Right renal pelvis (tissue), 4 donors: ENCODE data around the gene PSME3IP1. TPM values are rescaled to one million over a fixed set of nuclear protein-coding genes. Genes with fewer than 3 reads are reported as not detected.
A peak's percentile ranks its signal among the peaks of the same experiment; 100 is the strongest.

Experiments used
- DNase-seq, 4 donors: peaks; one replicate each; pipeline ENCODE4 v3.0.0-alpha.2; 2013; ENCODE audit warnings: low read depth in 4 of 4, low spot score in 3 of 4, missing footprints in 1 of 4
- polyA plus RNA-seq, 4 donors: library from polyadenylated mRNA; unstranded; fragments of 120-200 nt; gene quantifications; one replicate each; pipeline ENCODE4 v1.2.1, GENCODE V29; 2013; ENCODE audit not compliant: insufficient read length in 4 of 4

The PSME3IP1 gene, protein sequence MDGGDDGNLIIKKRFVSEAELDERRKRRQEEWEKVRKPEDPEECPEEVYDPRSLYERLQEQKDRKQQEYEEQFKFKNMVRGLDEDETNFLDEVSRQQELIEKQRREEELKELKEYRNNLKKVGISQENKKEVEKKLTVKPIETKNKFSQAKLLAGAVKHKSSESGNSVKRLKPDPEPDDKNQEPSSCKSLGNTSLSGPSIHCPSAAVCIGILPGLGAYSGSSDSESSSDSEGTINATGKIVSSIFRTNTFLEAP
- 100 to 1,000 TPM in 3 of 4 donors, 10 to 100 TPM in 1; 90.5 to 123 (median 115) TPM for polyA plus RNA-seq

DNA sequence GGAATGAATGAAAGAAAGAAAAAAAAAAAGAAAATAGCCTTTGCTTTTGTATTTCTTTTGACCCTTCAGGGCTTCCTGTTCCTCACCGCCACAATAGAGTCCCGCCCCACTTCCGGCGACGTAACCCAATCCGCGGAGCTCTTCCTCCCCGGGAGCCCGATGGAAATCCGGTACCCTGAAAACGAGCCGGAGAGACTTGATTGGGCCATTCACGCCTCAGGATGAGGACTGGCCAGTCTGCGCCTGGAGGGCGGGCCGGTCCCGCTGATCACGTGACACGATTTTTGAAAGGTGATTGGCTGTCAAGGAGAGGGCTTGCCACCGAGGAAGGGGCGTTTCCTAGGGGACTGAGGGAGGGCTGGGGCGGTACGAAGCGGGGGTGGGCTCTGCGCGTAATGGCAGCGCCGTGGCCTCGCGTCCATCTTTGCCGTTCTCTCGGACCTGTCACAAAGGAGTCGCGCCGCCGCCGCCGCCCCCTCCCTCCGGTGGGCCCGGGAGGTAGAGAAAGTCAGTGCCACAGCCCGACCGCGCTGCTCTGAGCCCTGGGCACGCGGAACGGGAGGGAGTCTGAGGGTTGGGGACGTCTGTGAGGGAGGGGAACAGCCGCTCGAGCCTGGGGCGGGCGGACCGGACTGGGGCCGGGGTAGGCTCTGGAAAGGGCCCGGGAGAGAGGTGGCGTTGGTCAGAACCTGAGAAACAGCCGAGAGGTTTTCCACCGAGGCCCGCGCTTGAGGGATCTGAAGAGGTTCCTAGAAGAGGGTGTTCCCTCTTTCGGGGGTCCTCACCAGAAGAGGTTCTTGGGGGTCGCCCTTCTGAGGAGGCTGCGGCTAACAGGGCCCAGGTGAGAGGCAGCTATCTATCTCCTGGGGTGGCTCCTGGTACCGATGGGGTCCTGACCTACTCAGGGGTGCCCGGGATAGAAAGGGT lies at the start of gene PSME3IP1, which contains the start of gene RSPRY1:
PSME3IP1 (minus strand) TSS at position 95 of the 927 bp plus-strand sequence. CDS start 12,185 bp downstream, outside the sequence.
RSPRY1 (plus strand) TSS at position 385 of the 927 bp plus-strand sequence. CDS start 18,330 bp downstream, outside the sequence.
- peak; percentile 99 to 100 (median 100) for DNase-seq

DNA sequence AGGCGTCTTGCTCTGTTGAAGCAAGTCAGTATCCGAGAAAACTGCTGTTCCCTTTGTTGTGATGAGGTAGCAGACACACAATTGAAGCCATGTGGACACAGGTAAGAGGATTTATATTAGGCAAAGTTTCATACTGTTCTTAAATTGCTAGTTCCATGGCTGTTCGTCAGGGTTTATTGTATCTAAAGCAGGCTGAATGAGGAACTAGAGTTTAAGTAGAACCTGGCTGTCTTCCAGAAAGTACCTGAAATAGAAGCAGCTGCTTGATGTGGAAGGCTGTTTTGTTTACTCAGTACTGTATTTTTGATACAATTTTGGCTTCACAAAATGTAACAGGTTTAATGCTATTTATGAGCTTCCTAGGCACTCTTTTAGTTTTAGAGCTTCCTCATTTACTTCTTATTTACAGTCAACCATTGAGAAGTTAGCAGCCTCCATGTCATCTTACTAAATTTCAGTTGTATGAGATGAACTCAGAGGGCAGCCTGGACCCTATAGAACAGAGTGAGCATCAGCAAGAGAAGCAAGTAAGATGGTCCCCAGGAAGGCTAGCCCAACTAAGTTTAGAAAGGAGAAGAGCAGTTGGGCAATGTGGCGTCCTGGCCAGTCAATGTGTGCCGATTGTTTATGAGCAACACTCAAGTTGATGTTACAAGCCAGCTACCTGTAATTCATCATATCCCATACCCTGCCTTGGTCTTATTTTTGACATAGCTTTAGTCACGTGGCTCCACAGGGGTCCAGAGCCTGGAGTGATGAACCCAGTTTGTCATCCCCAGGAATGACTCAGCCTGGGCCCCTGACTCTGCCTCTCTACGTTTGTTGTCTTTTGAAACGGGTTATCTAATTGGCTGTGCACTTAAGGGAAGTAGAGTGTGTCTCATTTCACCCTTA lies 49.5 kb upstream of the PSME3IP1 start:
- DNase-seq: no peak

DNA sequence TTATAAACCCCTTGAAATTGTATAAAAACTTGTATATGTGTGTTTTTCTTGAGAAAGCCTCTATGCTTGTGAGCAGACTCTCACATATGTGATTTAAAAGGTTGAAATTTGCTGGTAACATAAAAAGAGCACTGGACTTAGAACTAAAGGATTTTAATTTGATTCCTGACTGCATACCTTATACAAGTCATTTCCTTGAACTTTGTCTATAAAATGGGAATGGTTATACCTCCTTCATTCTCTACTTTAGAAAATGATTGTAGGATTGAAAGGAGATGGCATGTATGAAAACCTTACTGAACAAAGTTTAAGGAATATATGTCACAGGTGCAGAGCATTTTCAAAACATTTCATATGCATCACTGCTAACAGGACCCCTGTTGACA lies 48.9 kb upstream of the PSME3IP1 start:
- DNase-seq: no peak

DNA sequence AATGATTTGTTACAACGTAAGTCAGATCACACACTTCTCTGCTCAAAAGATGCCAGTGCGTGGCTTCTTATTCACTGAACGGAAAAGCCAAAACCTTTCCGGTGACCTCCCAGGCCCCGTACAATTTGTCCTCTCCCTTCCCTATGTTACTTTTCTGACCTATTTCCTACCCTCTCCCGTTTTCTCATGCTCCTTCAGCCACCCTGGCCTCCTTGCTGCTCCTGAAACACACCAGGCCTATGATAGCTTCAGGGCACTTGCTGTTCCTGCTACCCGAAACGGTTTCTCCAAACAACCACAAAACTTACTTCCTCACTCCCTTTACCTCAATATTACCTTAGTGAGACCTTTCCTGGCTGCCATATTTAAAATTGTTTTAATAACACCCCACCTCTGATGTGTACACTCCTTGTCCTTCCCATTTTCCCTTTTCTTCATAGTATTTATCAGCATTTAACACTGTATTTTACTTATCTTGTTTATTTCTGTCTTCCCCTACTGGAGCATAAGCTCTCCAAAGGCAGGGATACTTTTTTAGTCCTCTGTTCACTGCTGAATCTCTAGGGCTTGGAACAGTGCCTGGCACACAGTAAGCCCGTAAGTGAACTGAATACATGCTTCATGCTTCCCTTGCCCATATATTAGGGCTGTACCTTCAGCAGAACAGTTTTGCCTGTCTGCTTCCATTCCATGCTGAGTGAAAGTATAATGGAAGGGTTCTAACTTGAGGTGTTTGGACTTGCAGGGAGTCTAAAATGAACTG lies 48.3 kb upstream of the PSME3IP1 start:
- DNase-seq: no peak

DNA sequence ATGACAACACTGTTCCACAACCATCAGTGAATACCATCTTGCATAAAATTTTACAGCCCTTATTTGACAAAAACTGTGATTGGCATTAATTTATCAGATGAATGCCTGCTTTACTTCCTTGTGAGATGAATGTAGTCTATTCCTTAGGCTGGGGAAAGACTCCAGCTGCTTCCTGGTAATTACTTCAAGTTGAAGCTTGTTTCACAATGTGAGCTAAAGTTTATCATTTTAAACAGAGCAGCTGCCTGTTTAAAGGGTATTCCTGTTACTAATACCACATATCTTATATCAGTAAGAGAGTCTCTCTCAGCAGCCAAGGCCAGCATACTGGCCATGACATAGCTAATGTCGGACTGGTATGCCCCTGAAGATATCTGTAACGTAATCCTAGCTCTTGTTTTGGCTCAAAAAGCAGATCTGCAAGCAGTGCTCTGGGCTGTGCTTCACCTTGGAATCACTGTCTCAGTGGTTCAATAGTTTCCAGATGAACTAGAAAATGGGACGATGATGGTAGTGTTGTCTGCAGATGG lies 46.0 kb upstream of the PSME3IP1 start:
- no peak for DNase-seq

DNA sequence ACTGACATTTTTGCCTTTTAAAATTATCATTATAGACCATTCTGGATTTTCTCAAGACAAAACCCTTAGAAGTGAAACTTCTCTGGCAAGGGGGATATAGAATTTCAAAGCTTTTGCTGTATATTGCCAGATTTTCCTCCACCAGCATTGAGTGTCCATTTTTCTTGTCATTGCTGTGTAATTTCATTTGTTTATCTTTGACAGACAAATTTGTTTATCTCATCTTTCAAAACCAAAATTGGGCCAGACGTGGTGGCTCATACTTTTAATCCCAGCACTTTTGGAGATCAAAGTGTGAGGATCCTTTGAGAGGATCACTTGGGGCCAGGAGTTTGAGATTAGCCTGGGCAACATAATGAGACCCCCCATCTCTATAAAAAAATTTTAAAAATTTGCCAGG lies 43.2 kb upstream of the PSME3IP1 start:
- DNase-seq: no peak

DNA sequence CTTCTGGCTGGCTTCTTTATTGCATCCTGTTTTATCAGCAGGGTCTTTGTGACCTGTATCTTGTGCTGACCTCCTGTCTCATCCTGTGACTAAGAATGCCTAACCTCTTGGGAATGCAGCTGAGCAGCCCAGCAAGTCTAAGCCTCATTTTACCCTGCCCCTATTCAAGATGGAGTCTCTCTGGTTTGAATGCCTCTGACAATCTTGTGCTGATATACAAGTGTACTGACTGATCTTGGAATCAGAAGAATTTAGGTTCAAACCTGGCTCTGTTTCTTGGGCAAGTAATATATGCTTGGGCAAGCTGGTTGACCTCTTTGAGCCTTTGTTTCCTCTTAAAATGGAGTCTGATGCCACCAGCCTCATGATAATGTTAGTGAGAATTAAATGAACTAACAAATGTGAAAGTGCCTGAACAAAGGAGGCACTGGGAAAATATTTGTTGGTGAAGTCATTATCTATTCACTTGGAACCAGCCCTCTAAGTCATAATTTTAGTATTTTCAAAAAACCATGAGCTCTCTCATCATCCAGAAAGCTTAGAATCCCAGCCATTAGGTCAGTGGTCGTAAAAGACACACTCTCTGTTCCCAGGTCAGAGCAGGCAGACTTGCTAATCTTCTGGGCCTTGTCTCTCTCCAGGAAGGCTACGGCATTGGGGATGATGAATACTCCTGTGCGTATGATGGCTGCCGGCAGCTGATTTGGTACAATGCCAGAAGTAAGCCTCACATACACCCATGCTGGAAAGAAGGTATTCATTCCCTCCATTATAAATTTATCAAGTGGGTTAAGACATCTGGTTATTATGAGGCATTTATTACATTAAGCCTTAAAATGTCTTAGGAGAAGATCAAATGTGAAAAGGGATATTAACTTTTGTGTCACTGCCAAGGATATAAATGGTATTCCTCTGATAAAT lies 41.1 kb upstream of the PSME3IP1 start:
- no peak for DNase-seq

DNA sequence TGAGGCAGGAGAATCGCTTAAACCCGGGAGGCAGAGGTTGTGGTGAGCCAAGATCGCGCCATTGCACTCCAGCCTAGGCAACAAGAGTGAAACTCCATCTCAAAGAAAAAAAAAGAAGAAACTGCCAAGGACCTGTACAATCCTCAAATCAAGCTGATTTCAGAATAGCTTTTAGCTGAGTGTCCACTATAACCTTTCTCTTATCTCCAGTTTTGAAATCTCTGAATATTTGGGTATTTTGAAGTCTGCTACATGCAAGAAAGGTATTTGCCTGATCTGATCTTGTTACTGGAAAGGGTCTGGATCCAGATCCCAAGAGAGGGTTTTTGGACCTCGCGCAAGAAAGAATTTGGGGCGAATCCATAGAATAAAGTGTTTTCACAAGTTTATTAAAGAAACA lies 40.1 kb upstream of the PSME3IP1 start:
- DNase-seq: no peak

DNA sequence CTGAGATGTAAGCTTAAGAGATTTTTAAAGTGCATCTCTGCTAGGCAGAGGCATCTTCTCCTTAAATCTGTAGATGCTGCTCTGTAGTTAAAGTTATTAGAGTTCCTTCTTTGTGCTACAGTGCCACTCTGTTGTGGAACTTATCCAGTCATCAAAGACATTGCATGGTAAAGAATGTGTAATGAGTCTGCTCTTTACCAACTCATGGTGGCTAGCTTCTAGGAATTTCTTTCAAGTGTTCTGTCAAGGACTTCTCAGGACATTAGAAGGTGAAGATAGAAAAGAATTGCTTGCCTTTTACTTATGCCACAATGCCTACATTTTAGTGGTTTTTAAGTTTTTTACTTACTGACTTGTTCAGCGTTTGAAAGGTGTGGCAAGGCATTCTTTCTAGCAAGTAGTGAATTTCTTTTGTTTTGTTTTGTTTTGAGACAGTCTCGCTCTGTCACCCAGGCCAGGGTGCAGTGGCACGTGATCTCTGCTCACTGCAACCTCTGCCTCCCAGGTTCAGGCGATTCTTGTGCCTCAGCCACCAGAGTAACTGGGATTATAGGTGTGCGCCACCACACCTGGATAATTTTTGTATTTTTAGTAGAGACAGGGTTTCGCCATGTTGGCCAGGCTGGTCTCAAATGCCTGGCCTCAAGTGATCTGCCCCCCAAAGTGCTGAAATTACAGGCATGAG lies 39.0 kb upstream of the PSME3IP1 start:
- no peak for DNase-seq

DNA sequence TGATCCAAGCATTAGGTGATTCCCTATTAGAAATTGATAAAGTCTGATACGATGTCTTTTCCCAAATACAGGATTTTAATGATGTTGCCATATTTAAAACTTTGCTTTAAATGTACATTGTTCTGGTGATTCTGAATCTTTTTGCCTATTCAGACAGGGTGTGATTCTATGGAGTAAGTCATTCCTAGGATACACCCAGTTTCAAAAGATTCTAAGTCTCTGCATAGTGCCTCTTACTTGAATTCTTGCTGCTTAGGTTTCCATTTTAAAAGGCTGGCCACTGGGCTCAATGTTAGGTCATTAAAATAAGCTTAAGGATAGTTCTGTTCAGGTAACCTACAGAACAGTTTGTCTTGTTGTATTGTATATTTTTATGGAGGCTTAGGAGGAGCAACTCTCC lies 37.2 kb upstream of the PSME3IP1 start:
- no peak for DNase-seq

DNA sequence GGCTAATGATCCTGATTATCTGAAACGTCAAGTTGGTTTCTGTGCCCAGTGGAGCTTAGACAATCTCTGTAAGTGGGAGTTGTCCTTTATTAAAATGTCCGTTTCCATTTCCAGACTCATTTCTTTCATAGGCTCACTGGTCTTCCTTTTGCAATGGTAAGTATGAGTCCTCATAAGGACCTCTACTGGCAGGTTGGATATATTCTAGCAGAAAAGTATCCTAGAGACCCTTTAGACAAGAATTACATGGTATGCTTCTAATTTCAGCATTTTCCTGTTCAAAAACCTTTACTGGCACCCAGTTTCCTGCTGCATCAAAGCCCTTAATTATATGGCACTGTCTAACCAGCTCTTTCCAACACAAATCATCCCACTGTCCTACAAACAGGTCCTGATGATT lies 31.1 kb upstream of the PSME3IP1 start:
- no peak for DNase-seq

DNA sequence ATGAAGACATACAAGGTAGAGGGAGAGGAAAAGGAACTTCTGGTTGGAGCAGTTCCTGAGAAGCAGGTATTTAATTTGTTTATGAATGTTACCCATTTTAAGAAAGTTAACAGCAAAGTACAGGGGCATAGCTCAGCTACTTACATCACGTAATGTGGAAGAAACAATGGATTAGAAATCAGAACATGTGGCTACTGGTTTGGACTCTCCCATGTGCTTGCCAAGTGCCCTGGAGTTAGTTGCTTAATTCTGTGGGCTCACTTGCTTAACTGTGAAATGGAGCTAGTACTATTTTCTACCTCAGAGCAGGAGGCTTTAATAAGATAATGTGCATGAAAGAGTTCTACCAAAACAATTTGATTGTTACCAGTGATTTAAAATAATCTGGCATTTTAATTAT lies 27.6 kb upstream of the PSME3IP1 start:
- no peak for DNase-seq

DNA sequence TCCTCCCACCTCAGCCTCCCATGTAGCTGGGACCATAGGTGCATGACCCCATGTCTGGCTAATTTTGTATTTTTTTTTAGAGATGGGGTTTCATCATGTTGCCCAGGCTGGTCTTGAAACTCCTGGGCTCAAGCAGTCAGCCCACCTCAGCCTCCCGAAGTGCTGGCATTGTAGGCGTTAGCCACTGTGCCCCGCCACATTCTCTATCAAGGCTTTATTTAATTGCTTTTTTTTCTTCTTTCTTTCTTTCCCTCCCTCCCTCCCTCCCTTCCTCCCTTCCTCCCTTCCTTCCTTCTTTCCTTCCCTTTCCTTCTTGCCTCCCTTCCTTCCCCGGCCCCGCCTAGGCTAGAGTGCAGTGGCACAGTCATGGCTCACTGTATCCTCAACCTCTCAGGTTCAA lies 23.9 kb upstream of the PSME3IP1 start:
- no peak for DNase-seq

DNA sequence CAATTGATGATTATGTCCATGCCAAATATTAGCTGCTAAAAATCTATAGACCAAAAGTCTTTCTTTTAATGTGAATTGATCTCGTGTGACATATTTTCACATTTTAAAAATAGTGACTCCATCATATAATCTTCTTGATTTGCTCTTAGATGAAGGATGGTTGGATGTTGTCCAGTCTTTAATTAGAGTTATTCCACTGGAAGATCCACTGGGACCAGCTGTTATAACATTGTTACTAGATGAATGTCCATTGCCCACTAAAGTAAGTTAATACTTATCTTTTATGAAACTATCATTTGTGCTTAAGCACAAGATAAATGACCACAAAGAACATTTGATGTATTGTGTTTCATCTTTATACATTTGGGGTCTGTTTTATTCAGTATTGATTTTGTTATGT lies 23.1 kb upstream of the PSME3IP1 start:
- DNase-seq: no peak

DNA sequence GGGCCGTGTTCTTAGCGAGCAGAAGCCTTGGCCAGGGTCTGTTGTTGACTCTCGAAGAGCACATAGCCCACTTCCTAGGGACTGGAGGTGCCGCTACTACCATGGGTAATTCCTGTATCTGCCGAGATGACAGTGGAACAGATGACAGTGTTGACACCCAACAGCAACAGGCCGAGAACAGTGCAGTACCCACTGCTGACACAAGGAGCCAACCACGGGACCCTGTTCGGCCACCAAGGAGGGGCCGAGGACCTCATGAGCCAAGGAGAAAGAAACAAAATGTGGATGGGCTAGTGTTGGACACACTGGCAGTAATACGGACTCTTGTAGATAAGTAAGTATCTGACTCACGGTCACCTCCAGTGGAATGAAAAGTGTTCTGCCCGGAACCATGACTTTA lies 18.8 kb upstream of the PSME3IP1 start:
- no peak for DNase-seq

DNA sequence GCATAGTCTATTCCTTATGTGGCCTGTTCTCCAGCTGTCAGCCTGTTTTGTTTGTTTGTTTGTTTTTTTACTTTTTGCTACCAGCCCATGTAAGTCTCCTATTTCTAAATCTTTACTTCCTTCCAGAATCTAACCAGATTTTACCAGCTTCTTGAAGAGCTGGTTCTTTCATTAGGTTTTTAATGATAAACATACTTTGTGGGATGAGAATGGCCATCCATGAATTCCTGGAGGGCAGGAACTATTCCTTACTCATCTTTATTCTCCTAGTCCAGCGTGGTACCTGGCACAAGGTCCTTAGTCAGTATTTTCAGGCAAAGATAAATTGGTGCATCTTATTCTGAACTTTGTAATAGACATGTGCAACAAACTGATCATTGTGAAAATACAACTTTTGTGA lies 17.6 kb upstream of the PSME3IP1 start:
- DNase-seq: no peak

DNA sequence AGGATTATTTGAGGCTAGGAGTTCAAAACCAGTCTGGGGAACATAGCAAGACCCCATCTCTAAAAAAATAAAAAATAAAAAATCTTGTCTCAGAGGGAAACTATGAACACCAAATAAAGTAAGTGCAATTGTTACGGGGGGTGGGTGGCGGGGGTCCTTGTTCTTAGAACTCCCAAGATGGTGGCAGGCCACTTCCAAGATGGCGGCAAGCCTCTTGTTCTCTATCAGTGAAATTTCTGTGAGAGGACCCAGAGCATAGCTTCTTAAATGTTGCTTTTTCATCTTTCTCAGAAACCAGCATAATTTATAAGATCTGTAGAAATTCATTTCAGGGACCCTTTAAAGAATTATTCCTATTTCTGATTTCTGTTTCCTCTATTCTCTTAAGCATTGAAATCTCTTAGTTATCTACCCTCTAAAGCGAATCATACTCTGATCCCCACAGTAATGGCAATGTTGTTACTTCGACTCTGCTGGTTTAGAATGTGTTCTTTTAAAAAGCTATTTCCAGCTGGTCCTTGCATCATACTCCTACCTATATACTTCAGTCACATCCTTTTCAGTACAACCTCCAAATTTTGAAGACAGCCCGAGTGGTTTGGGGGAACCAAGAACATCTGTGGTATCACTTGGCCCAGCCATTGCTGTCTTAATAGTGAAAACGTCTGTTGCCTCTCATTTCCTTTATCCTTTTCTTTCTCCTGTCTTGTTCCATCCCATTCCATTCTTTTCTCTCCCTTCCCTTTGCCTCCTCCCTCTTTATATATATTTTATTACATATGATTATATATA lies 16.5 kb upstream of the PSME3IP1 start:
- DNase-seq: no peak
